BJ (cell line): ENCODE data around the gene DHRS2. TPM values are rescaled to one million over a fixed set of nuclear protein-coding genes. Genes with fewer than 3 reads are reported as not detected.
A peak's percentile ranks its signal among the peaks of the same experiment; 100 is the strongest.

ENCODE experiments used
- CTCF ChIA-PET: fragments of 350-600 bp; formaldehyde crosslinking; extraction: SDS; loops from one replicate; lab custom pipeline; 2021; ENCODE audit warnings: antibody characterized with exemption, inconsistent platforms; lab: Yijun Ruan, JAX
- POLR2A ChIA-PET: fragments of 300-600 bp; sonication (Branson Sonifier 250); formaldehyde crosslinking; extraction: SDS; loops from one replicate; lab custom pipeline; 2021; ENCODE audit warnings: antibody characterized with exemption; lab: Charles Lee
- DNase-seq: peaks from one replicate; pipeline ENCODE4 v3.0.0-alpha.2; 2011; ENCODE audit warnings: low read depth
- H3K27me3 ChIP-seq: 2 replicates; pipeline ENCODE4 v1.6.0; 2011; ENCODE audit warnings: low read length; ENCODE audit not compliant: control insufficient read depth, insufficient read depth
- H3K36me3 ChIP-seq: 2 replicates; pipeline ENCODE4 v1.5.1; 2011; ENCODE audit warnings: low read length; ENCODE audit not compliant: control insufficient read depth, insufficient read depth
- H3K4me3 ChIP-seq: 2 replicates; pipeline ENCODE4 v1.5.1; 2011; ENCODE audit warnings: low read depth, mild to moderate bottlenecking, control low read depth, low read length
- polyA plus RNA-seq: library from polyadenylated mRNA; depleted of rRNA; stranded (reverse); fragments of >200 nt; gene quantifications from 2 replicates; pipeline ENCODE4 v1.2.3, GENCODE V29; 2011
- TF ChIP-seq, protein P1 (sequence below): IDR thresholded peaks from 2 replicates; pipeline ENCODE4 v1.5.1; 2011; ENCODE audit warnings: low read depth, mild to moderate bottlenecking, control low read depth, inconsistent platforms, low read length, moderate library complexity; ENCODE audit not compliant: insufficient read depth

DHRS2 gene
- polyA plus RNA-seq, 1 experiment: 0.16 TPM

DNA sequence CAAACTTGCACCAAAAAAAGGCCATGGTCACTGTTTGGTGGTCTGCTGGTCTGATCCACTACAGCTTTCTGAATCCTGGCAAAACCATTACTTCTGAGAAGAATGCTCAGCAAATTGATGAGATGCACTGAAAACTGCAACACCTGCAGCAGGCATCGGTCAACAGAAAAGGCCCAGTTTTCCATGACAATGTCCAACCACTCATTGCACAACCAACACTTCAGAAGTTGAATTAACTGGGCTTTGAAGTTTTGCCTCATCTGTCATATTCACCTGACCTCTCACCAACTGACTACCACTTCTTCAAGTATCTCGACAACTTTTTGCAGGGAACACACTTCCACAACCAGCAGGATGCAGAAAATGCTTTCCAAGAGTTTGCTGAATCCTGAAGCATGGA lies 7.0 kb upstream of the DHRS2 start:
- CTCF ChIA-PET: interaction anchor here (0.8 to 7.0 kb wide), 2 partner anchors 281 to 479 kb away, joined by 3 to 110 read pairs; no protein-coding TSS in a partner anchor

DNA sequence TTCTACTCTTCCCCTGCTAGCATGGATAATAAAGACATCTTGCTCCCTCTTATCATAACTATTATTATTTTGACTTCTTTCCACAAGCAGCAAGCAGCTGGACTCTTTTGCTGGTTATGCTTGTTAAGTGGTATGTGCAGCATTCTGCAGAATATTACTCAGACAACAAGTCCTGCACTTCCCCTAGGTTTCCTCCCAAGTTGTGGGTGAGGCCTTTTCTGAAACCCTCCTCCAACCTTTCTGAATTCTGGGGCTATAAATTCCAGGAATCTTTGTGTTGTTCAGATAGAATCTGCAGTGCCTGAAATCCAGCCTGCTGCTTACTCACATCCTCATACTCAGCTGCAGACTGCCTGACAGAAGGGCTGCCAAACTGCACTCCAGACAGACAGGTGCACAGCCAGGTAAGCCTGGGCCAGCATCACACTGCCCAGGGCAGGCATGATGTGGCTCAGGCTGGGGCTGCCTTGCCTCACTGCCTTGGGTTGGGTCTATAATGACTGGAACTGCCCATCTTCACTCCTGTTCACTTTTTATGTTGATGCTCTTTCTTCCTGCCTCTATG lies 6.2 kb upstream of the DHRS2 start:
- no peak overlapping the region for H3K4me3 ChIP-seq
- TF ChIP-seq, protein P1, sequence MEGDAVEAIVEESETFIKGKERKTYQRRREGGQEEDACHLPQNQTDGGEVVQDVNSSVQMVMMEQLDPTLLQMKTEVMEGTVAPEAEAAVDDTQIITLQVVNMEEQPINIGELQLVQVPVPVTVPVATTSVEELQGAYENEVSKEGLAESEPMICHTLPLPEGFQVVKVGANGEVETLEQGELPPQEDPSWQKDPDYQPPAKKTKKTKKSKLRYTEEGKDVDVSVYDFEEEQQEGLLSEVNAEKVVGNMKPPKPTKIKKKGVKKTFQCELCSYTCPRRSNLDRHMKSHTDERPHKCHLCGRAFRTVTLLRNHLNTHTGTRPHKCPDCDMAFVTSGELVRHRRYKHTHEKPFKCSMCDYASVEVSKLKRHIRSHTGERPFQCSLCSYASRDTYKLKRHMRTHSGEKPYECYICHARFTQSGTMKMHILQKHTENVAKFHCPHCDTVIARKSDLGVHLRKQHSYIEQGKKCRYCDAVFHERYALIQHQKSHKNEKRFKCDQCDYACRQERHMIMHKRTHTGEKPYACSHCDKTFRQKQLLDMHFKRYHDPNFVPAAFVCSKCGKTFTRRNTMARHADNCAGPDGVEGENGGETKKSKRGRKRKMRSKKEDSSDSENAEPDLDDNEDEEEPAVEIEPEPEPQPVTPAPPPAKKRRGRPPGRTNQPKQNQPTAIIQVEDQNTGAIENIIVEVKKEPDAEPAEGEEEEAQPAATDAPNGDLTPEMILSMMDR: no peak
- DNase-seq: no peak
- ChIA-PET POLR2A (no interaction called here), CTCF (interaction anchor here (1.5 to 7.0 kb wide), 7 partner anchors 11 to 300 kb away, joined by 4 to 110 read pairs (median 22); no protein-coding TSS in a partner anchor)
- H3K36me3 ChIP-seq: no peaks in the 10 kb centered on the region
- peaks cover 5% of the 10 kb centered on the region; the same call in 1 of the 2 replicates for H3K27me3 ChIP-seq

More for the DNA sequence above, 7.0 kb upstream of the DHRS2 start:
- POLR2A ChIA-PET: no interaction called here
- no peaks in the 10 kb centered on the region for H3K36me3 ChIP-seq
- H3K27me3 ChIP-seq: peaks cover 5% of the 10 kb centered on the region; the same call in 1 of the 2 replicates
- TF ChIP-seq, protein P1: no peak
- H3K4me3 ChIP-seq: no peak overlapping the region
- no peak for DNase-seq

DNA sequence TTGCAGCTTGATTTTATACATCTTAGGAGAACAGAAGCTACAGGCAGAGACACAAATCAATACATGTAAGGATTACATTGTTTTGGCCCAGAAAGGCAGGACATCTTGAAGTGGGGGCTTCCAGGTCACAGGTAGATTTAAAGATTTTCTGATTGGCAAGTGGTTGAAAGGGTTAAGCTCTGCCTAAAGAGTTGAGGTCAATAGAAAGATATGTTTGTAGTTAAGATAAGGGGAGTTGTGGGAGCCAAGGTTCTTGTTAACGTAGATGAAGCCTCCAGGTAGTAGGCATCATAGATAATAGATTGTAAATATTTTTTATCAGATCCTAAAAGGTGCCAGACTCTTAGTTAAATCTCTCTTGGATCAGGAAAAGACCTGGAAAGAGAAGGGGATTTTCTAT lies 5.5 kb upstream of the DHRS2 start:
- POLR2A ChIA-PET: no interaction called here
- TF ChIP-seq, protein P1: no peak
- no peak for DNase-seq
- CTCF ChIA-PET: interaction anchor here (0.6 to 7.0 kb wide), 11 partner anchors 10 to 300 kb away, joined by 3 to 110 read pairs (median 15); no protein-coding TSS in a partner anchor
- H3K36me3 ChIP-seq: no peaks in the 10 kb centered on the region
- H3K27me3 ChIP-seq: peaks cover 5% of the 10 kb centered on the region; the same call in 1 of the 2 replicates
- no peak overlapping the region for H3K4me3 ChIP-seq

DNA sequence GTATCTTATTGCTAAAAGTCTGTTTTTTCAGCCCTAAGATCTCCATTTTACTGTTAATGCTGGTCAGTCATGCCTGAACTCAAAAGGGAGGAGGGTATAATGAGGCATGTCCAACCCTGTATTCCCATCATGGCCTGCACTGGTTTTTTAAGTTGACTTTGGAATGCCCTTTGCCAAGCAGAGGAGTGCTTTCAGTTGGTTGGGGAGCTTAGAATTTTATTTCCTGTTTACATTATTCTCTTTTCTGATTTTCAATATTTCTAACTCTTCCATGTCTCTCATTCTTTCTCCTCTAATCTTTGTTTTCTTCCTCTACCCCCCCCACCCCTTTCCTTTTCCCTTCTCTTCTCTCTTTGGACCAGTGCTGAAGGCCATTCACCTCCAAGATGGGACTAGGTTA lies 4.9 kb upstream of the DHRS2 start:
- H3K4me3 ChIP-seq: no peak overlapping the region
- H3K36me3 ChIP-seq: no peaks in the 10 kb centered on the region
- POLR2A ChIA-PET: no interaction called here
- CTCF ChIA-PET: interaction anchor here (0.6 to 7.0 kb wide), 43 partner anchors 8 to 304 kb away, joined by 3 to 110 read pairs (median 5); no protein-coding TSS in a partner anchor
- TF ChIP-seq, protein P1: no peak
- DNase-seq: no peak
- peaks cover 5% of the 10 kb centered on the region; the same call in 1 of the 2 replicates for H3K27me3 ChIP-seq

DNA sequence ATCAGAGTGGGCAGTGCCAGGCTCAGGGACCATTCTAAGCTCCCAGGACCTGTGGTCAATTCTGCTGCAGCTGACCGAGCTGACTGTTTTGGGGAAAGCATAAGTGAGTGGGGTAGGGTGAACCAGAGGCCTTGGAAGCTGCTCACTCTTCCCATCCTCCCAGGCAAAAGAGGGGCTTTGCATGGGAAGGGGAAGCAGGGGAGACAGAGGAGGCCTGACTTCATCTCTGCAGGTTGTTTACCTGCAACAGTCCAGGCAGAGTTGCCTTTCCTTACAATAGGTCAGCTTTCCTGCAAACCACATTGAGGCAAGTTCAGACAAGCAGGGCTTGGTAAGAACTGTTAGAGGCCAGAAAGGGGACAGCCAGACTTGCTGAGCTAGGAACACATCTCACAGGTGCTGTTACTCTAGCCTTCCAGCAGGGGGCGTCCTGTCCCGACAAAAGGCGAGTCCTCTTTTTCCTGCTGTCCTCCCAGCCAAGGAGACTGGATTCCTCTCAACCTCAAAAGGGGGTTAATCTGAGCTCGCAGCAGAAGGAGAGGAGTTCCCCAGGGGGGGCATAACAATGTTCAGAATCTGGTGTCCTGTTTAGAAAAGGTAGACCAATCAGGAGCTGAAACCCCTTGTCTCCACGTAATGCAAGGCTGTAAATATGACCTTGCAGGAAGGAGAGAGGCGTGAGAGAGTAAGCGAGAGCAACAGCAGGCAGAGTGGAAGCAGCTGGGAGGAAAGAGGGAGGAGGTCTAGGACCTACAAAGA lies 4.3 kb upstream of the DHRS2 start:
- no peak overlapping the region for H3K4me3 ChIP-seq
- POLR2A ChIA-PET: interaction anchor here (0.7 kb wide), 1 partner anchor 9 kb away, joined by 3 read pairs; no protein-coding TSS in a partner anchor

More for the DNA sequence above, 4.3 kb upstream of the DHRS2 start:
- peaks cover 5% of the 10 kb centered on the region; the same call in 1 of the 2 replicates for H3K27me3 ChIP-seq
- DNase-seq: no peak
- CTCF ChIA-PET: interaction anchor here (0.6 to 7.0 kb wide), 52 partner anchors 8 to 304 kb away, joined by 3 to 110 read pairs (median 5); no protein-coding TSS in a partner anchor
- H3K36me3 ChIP-seq: no peaks in the 10 kb centered on the region
- TF ChIP-seq, protein P1: peak; percentile 99
